HG03103 (cell line): ENCODE data around the gene PAPLN.
"Not testable (repeated sequence)": the region's sequence is repeated elsewhere in the genome, so short reads cannot be mapped to it uniquely, and the experiment has no call there.

Experiments
- ATAC-seq: cut with Tn5 transposase; IDR thresholded peaks from one replicate; pipeline ENCODE4 v1.9.1; 2021; ENCODE audit warnings: low read depth; ENCODE audit not compliant: unreplicated experiment

PAPLN gene

GRCh38 chr14:73287071-73287470, 49.8 kb downstream of the PAPLN start:
- no peak for ATAC-seq

GRCh38 chr14:73289308-73289707, 52.0 kb downstream of the PAPLN start:
- ATAC-seq: no peak

- no peak for ATAC-seq
These were observed 52.4 kb downstream of the PAPLN start for GRCh38 chr14:73289729-73290128.

GRCh38 chr14:73290279-73290678, 53.0 kb downstream of the PAPLN start:
- no peak for ATAC-seq

- no peak for ATAC-seq
These were observed 56.8 kb downstream of the PAPLN start for GRCh38 chr14:73293782-73294781.

- ATAC-seq: no peak
These were observed 58.0 kb downstream of the PAPLN start for GRCh38 chr14:73295198-73295796.

GRCh38 chr14:73305499-73305898, 68.2 kb downstream of the PAPLN start:
- no peak for ATAC-seq

- no peak for ATAC-seq
These were observed 70.0 kb downstream of the PAPLN start for GRCh38 chr14:73307261-73307660.

GRCh38 chr14:73309207-73309606, 71.9 kb downstream of the PAPLN start:
- not testable (repeated sequence) for ATAC-seq

GRCh38 chr14:73311708-73312030, 74.4 kb downstream of the PAPLN start:
- no peak for ATAC-seq

- no peak for ATAC-seq
These were observed 75.4 kb downstream of the PAPLN start for GRCh38 chr14:73312687-73313086.

GRCh38 chr14:73313151-73313550, 75.8 kb downstream of the PAPLN start:
- ATAC-seq: no peak

GRCh38 chr14:73323896-73324399, 86.6 kb downstream of the PAPLN start:
- no peak for ATAC-seq
